ENCODE data around the gene LRP1. TPM values are rescaled to one million over a fixed set of nuclear protein-coding genes. Genes with fewer than 3 reads are reported as not detected.

LRP1 gene
- total and polyA plus RNA-seq, 2 experiments from 2014 or later = 47.8 to 76.8 TPM

DNA sequence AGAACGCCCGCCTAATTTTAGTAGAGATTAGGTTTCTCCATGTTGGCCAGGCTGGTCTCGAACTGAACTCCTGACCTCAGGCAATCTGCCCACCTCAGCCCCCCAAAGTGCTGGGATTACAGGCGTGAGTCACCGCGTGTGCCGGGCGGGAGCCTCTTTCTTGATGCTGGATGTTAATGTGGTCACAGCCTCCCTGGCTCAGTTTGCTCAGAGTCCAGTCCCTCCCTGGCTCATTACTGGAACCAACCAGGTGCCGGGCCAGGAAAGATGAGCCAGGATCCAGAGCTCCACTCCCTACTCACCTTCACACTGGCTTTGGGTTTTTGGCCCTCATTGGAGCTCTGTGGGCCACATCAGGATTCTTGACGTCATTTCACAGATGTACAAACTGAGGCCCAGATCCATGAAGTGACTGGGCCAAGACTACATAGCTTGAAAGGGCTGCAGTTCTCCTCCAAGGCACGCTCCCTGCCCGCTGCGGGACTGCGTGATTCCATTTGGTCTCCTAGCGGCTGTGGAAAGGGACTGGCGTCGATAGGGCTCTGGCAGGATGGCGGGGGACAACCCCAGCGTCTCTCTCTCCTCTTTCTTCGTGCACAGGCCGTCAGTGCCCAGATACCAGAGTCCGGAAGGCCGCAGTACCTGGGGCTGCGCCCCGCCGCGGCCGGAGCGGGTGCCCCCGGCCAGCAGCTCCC, 96.1 kb downstream of the LRP1 start:
- no peaks in the 10 kb centered on the region for H3K79me2 ChIP-seq
- WGBS (ENCODE audit: low lambda C conversion rate, missing lambda C conversion rate) = 53% methylated on average over 30 of the region's 30 CpGs
- peaks cover 28% of the 10 kb centered on the region for H3K4me1 ChIP-seq (ENCODE audit: insufficient read depth)
- TF ChIP-seq, protein P1, sequence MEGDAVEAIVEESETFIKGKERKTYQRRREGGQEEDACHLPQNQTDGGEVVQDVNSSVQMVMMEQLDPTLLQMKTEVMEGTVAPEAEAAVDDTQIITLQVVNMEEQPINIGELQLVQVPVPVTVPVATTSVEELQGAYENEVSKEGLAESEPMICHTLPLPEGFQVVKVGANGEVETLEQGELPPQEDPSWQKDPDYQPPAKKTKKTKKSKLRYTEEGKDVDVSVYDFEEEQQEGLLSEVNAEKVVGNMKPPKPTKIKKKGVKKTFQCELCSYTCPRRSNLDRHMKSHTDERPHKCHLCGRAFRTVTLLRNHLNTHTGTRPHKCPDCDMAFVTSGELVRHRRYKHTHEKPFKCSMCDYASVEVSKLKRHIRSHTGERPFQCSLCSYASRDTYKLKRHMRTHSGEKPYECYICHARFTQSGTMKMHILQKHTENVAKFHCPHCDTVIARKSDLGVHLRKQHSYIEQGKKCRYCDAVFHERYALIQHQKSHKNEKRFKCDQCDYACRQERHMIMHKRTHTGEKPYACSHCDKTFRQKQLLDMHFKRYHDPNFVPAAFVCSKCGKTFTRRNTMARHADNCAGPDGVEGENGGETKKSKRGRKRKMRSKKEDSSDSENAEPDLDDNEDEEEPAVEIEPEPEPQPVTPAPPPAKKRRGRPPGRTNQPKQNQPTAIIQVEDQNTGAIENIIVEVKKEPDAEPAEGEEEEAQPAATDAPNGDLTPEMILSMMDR (IDR thresholded peaks at IDR 0.05; ENCODE audit: poor library complexity) = no peak
- TF ChIP-seq EZH2phosphoT487 (IDR thresholded peaks at IDR 0.05; ENCODE audit: low read depth, severe bottlenecking, unreplicated experiment) (no peak), EZH2 (IDR thresholded peaks at IDR 0.05; ENCODE audit: borderline replicate concordance) (no peak)
- H3K27me3 ChIP-seq = peaks cover 87% of the 10 kb centered on the region
- H3K36me3 ChIP-seq (replicated peaks; ENCODE audit: insufficient read depth, low read depth) = no peaks in the 10 kb centered on the region
- H4K20me1 ChIP-seq (ENCODE audit: insufficient read depth, poor library complexity, severe bottlenecking) = no peaks in the 10 kb centered on the region
- H3K4me2 ChIP-seq = no peak overlapping the region
- no peak for DNase-seq (ENCODE audit: low spot score)
- no peak overlapping the region for H3K27ac ChIP-seq
- H3K9me3 ChIP-seq (ENCODE audit: low read depth) = no peaks in the 10 kb centered on the region
- no peaks in the 10 kb centered on the region for H3K9me2 ChIP-seq (replicated peaks; ENCODE audit: insufficient read depth)
- H2AFZ ChIP-seq = no peak overlapping the region
- no peak overlapping the region for H3K4me3 ChIP-seq

DNA sequence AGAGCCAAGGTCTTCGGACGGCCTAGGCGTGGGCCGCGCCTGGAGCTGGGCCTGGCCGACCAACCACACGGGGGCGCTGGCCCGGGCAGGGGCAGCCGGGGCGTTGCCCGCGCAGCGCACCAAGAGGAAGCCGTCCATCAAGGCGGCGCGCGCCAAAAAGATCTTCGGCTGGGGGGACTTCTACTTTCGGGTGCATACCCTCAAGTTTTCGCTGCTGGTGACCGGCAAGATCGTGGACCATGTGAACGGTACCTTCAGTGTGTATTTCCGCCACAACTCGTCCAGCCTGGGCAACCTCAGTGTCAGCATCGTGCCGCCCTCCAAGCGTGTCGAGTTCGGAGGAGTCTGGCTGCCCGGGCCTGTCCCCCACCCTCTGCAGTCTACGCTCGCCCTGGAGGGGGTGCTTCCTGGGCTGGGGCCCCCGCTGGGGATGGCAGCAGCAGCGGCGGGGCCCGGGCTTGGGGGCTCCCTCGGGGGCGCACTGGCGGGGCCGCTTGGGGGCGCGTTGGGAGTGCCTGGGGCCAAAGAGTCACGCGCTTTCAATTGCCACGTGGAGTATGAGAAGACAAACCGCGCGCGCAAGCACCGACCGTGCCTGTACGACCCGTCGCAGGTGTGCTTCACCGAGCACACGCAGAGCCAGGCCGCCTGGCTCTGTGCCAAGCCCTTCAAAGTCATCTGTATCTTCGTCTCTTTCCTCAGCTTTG, 96.8 kb downstream of the LRP1 start:
- no peak for TF ChIP-seq EZH2phosphoT487 (IDR thresholded peaks at IDR 0.05; ENCODE audit: low read depth, severe bottlenecking, unreplicated experiment)
- TF ChIP-seq EZH2 (IDR thresholded peaks at IDR 0.05; ENCODE audit: borderline replicate concordance) = no peak
- TF ChIP-seq, protein P1 (IDR thresholded peaks at IDR 0.05; ENCODE audit: poor library complexity) = peak; percentile 49
- H3K9me3 ChIP-seq (ENCODE audit: low read depth) = no peaks in the 10 kb centered on the region
- H3K4me2 ChIP-seq = peak overlapping the region; percentile 49
- DNase-seq (ENCODE audit: low spot score) = peak; percentile 72
- no peak overlapping the region for H3K4me3 ChIP-seq
- 12% methylated on average over 47 of the region's 61 CpGs for WGBS (ENCODE audit: low lambda C conversion rate, missing lambda C conversion rate)
- peaks cover 80% of the 10 kb centered on the region for H3K27me3 ChIP-seq
- no peaks in the 10 kb centered on the region for H4K20me1 ChIP-seq (ENCODE audit: insufficient read depth, poor library complexity, severe bottlenecking)
- no peaks in the 10 kb centered on the region for H3K79me2 ChIP-seq
- H3K4me1 ChIP-seq (ENCODE audit: insufficient read depth) = peaks cover 21% of the 10 kb centered on the region
- H3K9me2 ChIP-seq (replicated peaks; ENCODE audit: insufficient read depth) = no peaks in the 10 kb centered on the region
- H3K36me3 ChIP-seq (replicated peaks; ENCODE audit: insufficient read depth, low read depth) = no peaks in the 10 kb centered on the region
- H3K27ac ChIP-seq = no peak overlapping the region
- no peak overlapping the region for H2AFZ ChIP-seq

DNA sequence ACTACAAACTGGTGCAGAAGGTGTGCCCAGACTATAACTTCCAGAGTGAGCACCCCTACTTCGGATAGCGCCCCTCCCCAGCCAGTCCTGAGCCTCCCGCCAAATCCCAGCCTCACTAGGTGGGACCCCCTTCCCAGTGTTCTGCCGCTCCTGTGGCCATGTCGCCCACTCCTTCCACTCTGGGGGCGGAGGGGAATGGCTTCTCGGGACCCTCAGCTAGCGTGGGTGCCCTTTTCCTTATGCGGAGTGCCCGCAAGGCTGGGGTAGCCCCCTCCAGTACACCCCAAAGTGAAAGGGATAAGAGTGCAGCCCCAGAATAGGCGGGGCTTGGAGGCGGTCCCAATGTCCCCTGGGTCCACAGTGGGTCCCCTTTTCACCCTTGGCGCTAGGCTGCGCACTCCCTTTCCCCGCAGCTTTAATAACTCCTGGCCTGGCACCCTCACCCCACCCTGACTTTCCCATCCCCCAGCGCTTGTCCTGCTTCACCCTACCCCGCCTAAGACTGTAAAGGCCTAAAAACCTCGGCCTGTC, 97.5 kb downstream of the LRP1 start:
- TF ChIP-seq, protein P1 (IDR thresholded peaks at IDR 0.05; ENCODE audit: poor library complexity) = no peak
- TF ChIP-seq EZH2 (IDR thresholded peaks at IDR 0.05; ENCODE audit: borderline replicate concordance) (no peak), EZH2phosphoT487 (IDR thresholded peaks at IDR 0.05; ENCODE audit: low read depth, severe bottlenecking, unreplicated experiment) (no peak)
- no peaks in the 10 kb centered on the region for H3K9me3 ChIP-seq (ENCODE audit: low read depth)
- H3K4me3 ChIP-seq = no peak overlapping the region
- 34% methylated on average over 15 of the region's 18 CpGs for WGBS (ENCODE audit: low lambda C conversion rate, missing lambda C conversion rate)
- H2AFZ ChIP-seq = no peak overlapping the region
- DNase-seq (ENCODE audit: low spot score) = no peak
- H3K27ac ChIP-seq = no peak overlapping the region
- no peaks in the 10 kb centered on the region for H3K36me3 ChIP-seq (replicated peaks; ENCODE audit: insufficient read depth, low read depth)
- peaks cover 75% of the 10 kb centered on the region for H3K27me3 ChIP-seq
- H3K79me2 ChIP-seq = peaks cover 6% of the 10 kb centered on the region
- no peaks in the 10 kb centered on the region for H4K20me1 ChIP-seq (ENCODE audit: insufficient read depth, poor library complexity, severe bottlenecking)
- H3K9me2 ChIP-seq (replicated peaks; ENCODE audit: insufficient read depth) = no peaks in the 10 kb centered on the region
- H3K4me2 ChIP-seq = no peak overlapping the region
- peaks cover 22% of the 10 kb centered on the region for H3K4me1 ChIP-seq (ENCODE audit: insufficient read depth)
